GM18870 (cell line): ENCODE data around the gene CEBPB.

Experiments used
- ATAC-seq: cut with Tn5 transposase; IDR thresholded peaks from one replicate; pipeline ENCODE4 v1.9.1; 2021; ENCODE audit warnings: moderate library complexity; ENCODE audit not compliant: unreplicated experiment

The CEBPB gene

DNA sequence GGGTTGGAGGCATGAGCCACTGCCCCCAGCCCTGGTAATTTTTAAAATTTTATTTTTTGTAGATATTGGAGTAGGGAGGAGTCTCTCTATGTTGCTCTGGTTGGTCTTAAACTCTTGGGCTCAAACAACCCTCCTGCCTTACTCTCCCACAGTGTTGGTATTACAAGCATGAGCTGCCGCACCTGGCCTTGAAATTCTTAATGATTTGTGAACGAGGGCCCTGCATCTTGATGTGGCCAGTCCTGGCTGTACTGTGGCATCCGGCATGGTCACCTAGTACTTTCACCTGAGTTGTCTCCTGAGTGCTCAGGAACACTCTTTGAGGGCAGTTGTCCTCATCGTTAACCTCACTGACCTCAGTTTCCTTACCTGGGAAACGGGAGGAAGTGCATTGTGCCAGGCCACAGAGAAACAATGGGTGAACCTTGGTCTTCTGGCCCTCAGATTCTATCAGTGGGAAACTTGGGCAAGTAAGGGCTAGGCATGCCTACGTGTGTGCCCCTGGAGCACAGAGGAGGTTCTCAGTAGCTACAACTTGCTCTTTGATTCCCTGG is 19.5 kb downstream of the CEBPB start:
- ATAC-seq, result no peak

DNA sequence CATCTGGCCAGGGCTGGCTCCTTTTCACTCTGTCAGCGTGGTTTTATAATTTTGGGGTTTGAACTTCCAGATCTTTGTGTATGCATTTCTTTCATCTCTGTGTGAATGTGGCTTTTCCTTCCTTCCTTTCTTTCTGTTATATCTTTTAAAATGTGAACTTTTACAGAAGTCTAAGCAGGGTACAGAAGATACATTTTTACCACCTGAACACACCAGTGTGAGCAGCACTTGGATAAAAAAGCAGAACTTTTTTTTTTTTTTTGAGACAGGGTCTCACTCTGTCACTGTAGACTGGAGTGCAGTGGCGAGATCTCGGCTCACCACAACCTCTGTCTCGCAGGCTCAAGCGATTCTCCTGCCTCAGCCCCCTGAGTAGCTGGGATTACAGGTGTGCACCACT is 20.5 kb downstream of the CEBPB start:
- no peak for ATAC-seq

DNA sequence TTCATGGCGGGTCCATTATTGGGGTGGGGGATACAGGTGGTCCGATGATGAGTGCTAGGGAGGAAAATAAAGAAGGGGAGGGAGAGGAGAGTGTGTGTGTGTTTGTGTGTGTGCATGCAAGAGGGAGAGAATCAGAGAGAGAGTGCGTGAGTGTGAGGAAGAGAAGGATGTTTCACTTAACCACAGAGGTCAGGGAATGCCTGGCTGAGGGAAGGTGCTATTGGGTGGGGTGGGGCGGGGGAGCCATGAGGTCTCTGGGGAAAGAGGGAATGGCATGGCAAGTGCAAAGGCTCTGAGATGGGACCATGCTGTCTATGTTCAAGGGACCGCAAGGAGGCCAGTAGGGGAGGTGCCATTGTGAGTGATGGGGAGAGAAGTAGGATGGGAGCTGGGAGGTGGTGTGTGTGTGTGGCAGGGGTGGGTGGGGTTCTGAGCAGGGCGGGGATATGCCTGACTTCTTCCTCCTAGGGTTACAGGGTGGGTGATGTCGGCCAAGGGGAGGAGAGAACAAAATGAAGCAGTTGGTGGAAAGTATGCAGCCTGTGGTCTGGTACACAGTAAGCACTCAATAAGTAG is 23.0 kb downstream of the CEBPB start:
- no peak for ATAC-seq

DNA sequence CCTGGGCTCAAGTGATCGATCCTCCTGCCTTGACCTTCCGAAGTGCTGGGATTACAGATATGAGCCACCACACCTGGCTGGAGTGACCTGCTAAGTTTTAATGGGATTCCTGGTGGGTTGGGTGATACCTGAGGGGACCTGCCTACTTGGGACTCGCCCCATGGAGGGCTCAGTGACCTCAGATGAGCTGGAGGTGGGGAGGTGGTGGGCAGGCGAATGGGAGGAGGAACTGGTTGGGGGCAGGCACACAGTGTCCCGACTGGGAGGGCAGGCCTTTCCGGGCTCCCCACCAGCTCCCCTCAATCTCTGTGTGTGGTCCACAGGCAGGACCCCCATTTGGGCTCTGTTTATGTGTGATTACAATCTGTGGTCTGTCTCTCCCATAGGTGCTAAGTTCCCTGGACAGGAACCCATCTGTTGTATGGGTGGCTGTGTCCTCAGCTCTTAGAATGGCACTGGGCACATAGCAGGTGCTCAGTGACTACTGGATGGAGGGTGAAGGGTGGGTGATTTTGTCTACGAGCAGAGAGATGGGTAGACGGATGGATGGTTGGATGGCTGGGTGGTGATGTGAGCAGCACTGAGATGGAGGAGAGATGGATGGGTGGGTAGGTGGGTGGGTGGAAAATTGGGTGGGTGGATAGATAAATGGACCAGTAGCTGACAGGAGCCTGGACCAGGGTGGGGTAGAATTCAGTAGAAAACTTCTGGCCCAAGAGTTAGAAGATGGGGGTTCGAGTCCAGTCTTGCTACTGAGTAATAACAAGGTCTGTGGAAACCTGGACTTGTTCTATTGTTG is 23.8 kb downstream of the CEBPB start:
- ATAC-seq, result no peak

DNA sequence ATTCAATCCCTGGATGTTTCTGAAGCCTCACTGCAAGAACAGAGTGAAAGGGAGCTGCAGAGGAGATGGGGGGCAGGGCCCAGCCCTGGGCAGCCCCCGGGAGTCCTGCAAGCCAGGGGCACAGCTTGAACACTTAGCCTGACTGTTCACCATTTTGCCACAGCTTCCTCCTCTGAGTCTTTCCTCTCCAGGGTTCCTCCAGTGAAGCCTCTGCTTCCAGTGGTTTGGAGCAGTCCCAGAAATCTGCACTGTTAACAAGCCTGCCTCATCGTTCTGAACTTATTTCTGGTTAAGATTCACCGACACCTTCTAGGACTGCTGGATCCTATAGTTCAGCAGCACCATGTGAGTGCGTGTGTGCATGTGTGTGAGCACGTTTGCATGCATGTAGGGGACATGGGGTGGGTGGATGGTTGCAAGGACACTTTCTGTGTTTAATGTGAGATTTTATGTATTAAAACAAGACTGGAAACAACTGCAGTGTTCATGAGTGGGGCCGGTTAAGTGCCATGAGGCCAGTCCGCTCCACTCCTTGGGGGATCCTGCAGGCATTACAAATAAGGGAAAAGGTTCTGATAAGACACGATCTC is 24.6 kb downstream of the CEBPB start:
- no peak for ATAC-seq

DNA sequence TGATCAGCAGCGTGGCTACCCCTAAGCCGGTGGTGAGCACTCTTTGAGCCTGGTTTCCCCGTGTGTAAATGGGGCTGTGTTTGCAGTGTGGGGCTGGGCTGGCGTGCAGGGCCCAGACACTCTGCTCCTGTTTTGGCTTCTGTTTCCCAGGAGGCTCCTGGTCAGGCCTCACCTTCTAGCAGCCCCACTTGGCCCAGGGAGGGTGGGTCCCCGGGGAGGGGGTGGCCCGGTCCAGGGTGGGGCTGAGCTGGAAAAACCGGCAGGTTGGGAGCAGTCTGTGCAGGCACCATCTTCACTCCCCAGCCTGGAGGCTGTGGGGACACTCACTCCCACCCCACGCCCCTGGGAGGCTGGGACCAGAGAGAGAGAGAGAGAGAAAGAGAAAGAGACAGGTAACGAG is 25.3 kb downstream of the CEBPB start:
- ATAC-seq, result no peak

DNA sequence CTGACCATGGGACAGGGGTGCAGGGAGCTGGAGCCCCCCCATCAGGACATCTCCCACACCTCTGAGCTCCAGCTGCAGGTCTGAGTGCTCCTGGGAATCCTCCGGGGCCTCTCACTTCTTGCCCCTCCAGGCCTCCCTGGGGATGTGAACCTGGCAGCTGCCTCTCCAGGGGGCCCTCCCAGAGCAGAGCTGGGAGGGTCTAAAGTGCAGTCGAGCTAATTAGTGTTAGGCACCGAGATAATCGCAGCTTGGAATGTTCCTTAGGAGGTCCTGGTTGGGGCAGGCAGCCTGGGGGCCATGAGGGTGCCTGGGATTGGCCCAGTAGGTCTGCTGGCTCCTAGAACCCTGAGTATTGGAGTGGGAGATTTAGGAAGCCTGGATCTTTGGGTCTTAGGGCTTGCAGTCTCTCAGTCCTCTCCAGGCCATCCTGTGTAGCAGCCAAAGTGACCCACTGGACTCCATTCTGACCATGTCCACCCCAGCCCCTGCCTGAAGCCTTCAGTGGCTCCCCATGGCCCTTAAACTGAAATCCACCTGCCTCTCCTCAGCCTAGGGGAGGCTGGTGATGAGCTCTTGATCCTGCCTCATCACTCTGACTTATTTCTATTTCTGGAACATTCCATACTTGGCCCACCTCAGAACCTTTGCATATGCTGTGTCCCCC is 26.0 kb downstream of the CEBPB start:
- ATAC-seq, result no peak

DNA sequence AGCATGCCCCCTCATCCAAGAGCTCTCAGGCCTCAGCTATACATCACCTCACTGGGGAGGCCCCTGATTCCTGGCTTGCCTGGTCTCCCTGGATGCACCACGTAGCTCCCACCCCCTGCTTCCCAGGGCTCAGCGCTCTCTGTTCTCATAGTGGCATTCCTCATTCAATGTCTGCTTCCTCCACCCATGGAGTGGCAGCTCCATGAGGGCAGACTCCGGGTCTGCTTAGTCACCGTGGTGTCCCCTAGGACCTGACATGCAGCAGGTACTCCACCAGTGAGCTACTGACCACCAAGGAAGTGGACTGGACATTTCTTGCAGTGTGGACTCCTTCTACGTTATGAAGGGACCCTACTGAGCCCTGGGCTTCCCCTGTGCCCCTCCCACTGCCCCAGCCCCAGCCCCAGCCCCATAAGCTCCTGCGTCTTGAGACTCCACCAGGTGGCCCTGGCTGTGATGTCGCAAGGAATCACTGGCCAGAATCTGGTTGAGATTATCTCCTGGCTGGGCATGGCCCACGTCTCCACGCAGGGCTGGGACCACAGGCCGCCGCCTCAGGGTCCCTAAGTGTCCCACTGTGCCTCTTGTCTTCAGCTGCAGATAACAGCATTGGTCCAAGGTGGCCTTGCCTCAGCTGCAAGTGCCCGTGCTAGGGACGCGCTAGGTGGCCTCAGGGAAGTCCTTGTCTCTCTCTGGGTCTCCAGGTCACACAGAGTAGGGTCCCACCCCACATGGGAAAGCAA is 26.7 kb downstream of the CEBPB start:
- ATAC-seq, result no peak

DNA sequence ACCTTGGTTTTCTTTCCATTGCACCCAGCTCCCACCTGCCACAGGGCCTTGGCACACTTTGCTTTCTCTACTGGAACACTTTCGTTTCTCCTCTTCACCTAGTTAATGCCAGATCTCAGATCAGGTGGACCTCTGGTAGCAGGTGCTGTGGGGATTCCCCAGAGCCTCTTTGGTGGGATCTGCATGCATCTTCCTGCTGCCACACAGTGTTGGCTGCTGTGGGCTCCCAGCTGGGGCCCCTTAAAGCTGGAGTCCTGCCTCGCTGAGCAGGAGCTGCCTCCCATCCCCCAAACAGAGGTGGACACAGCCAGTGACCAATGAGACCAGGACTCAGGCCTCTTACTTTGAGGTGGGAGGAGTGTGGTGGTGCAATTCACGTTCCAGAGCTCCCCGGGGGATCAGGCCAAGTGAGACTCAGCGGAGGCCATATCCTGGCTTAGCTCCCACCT is 28.4 kb downstream of the CEBPB start:
- no peak for ATAC-seq

DNA sequence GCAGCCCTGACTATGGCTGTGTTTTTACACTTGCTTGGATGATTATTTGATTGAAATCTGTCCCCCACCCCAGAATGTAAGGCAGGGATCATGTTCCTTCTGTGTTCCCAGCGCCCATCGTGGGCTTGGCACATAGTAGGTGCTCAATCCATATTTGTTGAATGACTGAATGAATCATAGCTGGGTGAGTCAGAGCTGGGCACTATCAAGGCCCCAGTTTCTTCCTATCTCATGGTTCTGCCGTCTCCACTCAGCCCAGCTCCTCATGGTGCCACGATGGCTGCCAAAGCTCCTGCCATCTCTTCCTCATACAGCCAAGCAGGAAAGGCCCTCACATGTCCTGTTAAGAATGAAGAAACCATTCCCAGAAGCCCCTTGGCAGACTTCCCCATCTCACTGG is 29.0 kb downstream of the CEBPB start:
- no peak for ATAC-seq

DNA sequence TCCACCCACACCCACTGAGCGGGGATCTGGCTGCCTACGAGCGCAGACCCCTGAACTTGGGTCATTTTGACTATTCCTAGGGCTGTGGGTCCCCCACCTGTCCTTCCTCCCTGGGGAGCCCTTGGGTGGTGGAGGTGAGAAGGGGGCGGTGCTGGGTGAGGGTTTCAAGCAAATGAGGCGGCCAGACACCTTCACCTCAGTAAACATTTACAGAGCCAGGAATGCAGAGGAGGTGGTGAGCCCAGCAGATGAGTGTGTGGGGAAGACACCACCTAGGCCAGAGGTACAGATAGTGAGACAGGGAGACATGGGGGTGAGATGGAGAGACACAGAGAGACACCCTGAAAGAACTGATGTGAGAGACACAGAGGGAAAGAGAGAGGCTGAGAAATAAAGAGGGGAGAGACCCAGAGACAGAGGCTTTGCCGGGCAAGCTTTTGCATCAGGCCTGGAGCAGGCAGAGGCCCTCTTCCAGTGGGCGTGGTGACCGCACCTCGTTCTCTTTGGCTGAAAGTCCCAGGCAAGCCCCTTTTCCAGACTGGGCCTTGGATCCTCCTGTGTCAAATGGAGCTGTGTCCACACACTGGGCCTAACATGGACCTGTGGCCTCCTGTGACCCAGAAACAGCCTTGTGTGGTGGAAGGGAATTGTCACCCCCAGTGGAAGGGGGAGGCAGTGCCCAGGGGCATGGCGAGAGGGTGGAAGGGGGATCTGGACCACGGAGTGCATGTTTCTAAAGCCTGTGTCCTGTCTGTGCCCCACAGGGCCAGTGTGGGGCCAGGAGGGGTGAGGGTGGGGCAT is 29.7 kb downstream of the CEBPB start:
- ATAC-seq, result no peak

DNA sequence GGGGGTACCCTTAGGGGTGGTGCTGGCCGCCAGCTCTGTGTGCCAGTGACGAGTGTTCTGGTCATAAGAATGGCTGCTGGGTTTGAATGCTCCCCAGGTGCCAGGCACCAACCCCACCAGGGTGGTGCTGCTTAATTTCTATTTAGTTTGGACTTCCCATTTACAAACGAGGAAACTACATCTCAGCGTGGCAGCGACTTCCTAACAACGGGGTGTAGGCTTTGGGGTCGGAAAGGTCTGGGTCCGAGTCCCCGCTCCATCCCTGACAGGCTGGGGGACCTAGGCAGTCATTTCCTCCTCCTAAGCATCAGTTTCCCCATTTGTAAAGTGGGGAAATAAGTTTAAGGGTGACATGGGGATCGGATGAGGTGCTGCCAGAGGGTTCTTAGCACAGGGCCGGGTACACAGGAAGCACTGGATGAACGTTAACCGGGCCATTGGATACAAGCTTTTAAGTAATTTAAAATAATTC is 30.3 kb downstream of the CEBPB start:
- ATAC-seq, result no peak

DNA sequence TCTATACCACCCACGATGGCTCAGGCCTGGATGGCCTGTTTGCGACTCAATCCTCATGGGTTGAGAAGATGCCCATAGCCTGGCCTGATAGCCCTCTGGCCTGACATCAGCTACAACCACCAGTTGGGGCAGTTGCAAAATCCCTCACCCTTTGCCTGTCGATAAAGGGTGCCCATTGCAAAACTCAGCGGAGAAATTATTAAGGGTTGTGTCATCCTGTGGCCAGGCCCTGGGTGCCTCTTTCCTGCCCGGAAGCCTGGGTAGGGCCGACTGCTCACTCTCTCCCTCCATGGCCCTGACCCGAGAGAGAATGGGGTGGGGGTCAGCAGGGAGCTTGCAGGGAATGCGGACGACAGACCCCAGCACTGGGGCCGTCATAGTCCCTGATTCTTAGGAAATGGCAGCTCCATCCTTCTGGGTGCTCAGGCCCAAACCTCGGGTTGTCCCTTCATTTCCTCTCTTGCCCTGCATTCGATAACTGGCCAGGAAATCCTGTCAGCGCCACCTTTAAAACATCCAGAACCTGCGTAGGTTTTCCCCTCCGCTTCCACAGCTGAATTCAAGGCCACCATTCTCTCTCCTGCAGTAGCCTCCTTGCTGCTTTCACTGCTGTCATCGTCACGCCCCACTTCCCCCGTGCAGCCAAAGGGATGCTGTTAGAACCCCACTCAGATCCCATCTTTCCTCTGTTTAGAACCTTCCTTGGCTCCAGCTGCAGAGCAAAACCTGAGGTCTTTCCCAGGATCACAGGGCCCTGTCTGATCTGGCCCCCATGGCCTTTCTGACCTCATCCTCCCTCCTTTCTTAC is 31.1 kb downstream of the CEBPB start:
- no peak for ATAC-seq

DNA sequence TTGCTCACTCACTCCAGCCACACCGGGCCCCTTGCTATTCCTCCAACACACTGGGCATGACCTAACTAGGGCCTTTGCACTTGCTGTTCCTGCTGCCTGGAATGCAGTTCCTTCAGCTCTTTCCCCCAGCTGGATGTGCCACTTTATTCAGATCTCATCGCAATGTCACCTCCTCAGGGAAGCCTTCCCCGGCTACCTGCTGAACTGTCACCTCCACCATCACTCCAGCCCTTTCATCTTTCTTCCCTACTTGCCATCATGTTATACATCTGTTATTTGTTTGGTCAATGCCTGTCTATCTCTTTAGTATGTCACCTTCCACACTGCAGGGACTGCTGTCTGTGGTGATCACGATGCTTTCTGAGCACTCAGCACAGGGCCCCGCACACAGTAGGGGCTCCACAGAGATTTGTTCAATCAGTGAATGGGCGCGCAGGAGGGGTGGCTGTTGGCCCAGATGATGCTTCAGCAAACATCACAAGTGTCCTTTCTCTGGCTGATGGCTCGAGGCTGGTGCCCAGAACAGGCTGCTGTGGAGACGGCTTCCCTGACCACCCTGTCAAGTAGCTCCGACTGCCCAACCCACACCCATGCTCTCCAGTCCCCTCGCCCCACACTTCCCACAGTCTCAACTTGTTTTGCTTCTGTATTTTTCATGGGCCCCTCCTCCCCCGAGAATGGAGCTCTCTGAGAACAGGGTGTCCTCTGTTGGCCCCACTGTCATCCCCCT is 31.8 kb downstream of the CEBPB start:
- no peak for ATAC-seq

DNA sequence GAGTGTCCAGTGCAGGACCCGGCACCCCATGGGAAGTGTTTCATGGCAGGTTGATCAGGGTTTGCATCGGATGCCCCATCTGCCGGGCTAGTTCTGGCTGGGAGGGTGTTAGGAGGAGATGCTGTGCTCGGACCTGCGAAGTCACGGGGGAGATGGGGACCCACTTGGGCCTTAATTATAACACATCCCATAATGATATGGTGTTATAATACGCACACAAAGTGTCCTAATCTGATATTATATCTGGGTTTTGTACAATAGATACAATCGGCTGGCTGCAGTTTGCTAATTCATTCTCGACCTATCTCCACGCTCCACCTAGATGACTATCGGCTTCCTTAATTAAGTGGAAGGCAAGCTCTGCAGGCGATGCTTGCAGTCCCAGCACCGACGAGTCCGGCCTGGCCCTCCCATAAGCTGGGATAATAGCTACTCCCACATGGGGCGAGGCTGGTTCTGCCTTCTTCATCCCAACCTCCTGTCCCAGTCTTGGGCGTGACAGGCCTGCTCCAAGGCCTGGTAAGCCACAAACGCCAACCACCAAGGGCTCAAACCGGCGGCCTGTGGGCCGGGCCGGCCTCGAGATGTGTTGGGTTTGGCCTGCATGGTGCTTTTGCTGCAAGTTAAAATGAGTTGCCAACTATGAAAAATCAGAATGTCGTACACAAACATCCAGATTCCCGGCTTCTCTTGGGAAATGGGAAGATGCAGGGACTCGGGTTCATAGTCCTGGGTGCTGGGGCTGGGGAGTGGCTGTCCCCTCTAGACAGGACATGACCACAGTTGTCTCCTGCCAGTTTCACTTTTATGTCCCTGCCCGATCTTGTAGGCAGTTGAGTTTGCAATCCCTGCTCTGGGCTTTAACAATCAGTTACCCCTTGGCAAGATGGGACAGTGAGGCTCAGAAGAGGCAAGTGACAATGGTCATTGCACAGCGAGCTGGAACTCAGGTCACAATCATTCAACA is 32.7 kb downstream of the CEBPB start:
- ATAC-seq, result no peak

DNA sequence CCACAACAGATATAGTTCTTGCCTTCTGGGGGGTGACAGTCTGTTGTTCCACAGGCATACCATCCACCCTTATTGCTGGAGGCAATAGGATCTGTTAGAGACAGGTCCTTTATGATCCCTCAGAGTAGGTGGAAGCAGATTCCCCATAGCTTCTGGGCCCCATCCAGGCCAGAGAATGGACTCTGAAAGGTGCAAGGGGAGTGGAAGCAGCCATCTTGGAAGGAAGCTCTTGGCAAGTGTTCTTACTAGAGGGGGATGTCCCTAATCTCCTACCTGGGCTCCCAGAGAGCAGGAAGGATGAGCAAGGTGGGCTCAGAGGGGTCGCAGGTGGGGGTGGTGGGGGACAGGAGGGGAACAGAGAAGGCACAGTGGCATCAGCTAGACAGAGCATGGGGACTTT is 33.4 kb downstream of the CEBPB start:
- no peak for ATAC-seq

DNA sequence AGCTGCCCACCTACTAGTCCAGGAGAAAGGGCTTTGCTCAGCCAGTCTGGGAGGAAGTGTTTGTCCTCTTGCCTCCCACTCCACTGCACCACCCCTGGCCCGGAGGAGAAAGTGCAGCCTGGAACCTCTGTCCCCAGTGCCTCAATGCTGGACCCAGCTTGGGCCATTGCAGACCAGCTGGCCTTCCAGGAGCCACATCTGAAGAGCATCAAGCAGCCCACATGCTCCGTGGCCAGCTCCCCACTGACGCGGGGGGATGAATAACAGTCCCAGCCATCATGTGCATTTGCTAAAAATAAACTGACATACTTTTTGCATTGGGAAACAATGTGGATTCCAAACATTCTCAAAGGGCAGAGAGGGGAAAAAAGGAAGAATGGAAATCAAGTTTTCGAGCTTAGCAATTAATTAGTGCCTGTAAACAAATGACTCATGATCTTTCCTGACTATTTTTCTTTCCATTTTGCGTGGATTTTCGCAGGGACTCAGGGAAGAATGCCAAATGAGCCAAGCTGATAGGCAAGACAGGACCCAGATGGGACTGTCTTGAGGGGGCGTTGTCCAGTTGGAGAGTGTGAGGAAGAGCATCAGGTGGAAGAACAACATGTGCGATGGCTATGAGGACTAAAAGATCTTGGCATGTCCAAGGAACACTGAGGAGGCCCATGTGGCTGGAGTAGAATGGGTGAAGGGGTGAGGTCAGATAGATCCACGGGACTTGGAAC is 34.1 kb downstream of the CEBPB start:
- ATAC-seq, result no peak
